Activated CD4-positive, alpha-beta T cell treated with anti-CD3 and anti-CD28 coated beads, Interleukin-2, Interleukin-4, amounts not matched to agents 100 ng/mL and 50 ng/mL, durations not matched to agents 16 hours and 8 hours (primary cell): ENCODE data around the gene LENG1.

Experiments used
- DNase-seq: peaks from one replicate; pipeline ENCODE4 v3.0.0-alpha.2; 2020; ENCODE audit warnings: low spot score

The LENG1 gene

GRCh38 chr19:54162884-54163283, 3.4 kb upstream of the LENG1 start:
- no peak for DNase-seq

DNA sequence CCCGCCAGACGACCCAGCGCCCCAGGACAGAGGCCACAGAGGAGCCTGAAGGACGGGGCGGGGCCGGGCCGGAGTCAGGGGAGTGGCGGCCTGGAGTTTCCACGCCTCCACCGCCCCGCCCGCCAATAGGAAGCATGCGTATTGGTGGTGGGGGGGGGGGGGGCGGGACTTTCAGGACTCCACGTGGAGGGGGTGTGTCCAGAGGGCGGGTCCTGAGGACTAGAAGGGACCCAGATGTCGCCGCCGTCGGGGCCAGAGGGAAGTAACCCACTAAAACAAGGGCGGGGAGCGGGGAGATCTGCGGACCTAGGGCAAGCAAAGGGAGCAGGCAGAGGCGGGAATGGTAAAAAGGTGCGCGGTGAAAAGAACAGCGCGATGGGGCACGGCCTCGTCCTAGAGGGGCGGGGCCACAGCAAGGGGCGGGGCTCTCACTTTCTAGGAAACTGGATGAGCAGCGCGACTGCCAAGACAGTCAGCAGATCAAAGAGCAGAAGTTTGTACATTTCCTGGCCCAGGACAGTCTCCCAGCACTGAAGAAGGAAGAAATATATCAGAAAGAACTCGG, 2.8 kb upstream of the LENG1 start:
- DNase-seq: peak; percentile 76

DNA sequence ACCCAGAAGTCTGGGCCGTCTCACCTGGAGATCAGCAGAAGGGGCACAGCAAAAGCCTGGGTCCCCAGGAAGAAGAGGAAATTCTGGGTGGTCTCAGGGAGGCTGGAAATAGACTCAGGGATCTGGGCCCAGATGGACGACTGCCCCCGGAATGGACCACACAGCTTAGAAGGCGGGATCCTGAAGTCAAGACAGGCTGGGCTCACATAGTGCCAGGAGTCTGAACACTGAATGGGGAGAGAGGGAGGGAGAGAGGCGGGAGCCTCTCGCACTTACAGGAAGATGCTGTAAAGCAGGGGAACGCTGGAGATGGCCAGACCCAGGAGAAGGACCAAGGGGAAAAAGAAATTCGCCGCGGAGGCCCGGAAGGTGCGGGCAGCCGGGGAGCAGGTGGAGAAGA, 1.3 kb upstream of the LENG1 start:
- DNase-seq: no peak

GRCh38 chr19:54160182-54160811, 776 bp upstream of the LENG1 start:
- no peak for DNase-seq

DNA sequence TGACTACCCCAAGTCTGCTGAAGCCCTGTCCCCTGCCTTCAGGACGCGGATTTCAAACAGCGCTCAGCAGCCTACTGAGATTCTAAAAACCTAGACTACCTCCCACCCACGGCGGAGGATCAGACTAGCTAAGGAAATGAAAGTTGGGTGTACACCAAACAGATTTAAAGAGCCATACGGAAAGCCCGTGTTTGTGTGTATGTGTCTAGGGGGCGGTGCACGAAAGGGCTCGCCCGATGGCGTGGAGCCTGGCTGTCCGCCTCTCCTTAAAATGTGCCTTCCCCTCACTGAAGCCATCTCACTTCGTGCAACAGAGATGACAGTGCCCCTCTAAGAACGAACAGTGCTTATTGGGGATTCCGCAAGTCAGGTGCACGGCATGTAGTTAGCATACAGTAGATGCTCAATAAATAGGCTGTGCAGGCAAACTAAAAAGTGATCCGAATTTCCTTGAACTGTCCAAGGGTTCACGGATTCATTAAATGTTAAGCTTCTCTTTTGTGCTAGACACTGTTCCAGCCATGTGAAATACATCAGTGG, 639 bp downstream of the LENG1 start:
- DNase-seq: peak; percentile 30

- DNase-seq: no peak
Observed at GRCh38 chr19:54156953-54157352, 2.6 kb downstream of the LENG1 start.

DNA sequence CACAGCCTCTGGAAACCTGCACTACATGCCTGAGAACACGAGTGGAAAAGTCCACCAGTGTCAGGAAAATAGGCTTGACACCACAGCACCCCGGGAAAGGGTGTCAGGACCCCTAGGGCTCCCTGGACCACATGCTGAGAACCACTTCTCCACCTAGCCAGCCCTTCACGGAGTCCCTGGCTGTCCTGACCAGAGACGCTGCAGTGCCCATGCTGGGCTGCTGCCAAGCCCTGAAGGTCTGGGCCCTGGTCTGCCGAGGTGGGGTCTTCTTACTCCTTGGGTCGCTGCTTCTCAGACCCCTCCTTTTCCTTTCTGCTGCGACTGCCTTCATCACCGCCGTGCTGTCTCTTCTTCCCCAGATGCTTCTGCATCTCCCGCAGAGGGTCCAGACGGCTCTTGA, 3.0 kb downstream of the LENG1 start:
- DNase-seq: no peak

DNA sequence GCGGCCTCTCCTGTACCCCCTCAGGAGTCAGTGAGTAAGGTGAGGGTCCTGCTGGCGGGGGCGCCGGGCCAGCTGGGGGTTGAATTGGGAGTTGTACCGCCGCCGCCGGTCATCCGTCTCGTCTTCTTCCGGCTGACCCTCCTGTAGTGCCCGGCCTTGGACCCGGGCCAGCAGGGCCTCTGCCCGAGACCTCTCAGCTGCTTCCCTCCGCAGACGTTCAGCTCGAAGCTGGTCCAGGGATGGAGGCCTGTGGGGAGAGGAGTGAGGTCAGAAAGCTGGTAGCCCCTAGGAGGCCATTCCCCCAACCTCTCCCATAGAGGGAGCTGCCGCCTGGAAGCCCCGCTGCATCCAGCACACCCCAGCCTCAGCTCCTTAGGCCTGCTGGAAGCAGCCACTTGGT, 3.8 kb downstream of the LENG1 start:
- no peak for DNase-seq

- DNase-seq: peak; percentile 35
Observed at GRCh38 chr19:54154603-54155345, 4.7 kb downstream of the LENG1 start.

DNA sequence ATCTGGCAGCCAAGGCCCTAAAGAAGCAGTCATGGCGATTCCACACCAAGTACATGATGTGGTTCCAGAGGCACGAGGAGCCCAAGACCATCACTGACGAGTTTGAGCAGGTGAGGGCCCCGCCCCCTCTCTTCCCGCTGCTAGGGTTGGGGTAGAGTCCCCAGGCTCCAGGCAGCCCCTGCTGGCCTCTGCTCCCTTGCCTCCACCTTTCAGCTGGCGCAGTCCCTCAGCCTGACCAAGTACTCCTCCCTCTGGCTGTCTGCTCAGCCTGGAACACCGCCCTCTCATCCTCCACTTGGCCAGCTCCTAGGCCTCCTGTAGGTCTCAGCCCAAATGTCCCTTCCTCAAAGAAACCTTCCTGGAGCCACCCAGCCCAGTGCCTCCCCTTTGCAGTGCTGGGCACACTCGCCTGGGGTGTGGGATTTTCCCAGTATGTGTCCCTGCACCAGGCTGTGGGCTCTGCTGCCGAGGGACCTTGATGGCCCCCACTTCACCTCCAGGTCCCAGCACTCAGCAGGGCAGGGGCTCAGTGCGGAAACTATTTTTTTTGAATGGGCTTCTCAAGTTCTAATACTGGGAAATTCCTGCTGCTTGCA, 5.7 kb downstream of the LENG1 start:
- no peak for DNase-seq

DNA sequence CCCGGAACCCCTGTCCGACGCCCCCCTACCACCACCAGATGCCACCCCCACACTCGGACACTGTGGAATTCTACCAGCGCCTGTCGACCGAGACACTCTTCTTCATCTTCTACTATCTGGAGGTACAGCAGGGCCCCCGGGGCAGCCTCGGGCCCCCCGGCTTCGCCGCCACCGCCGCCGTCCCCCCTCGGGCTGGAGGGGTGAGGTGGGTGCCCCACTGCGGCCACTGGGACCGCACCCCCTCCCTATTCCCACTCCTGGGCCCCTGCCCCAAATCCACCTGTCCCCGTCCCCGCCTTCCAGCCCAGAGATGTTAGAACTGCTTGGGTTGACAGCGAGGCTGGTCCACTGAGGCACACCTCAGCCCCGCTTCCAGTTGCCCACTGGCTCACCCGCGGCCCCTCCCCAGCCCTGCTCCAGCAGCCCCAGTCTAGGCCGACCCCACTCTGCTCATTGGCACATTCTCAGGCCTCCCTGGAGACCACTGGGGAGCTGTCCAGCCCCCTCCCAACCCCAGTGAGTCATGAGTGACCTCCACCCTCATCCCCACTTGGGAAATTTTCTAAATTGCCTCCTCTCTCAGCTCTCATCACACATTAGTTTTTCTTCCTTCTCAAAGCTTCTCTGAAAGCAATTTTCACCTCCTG, 6.5 kb downstream of the LENG1 start:
- no peak for DNase-seq

GRCh38 chr19:54152267-54152666, 7.3 kb downstream of the LENG1 start:
- no peak for DNase-seq

- DNase-seq: no peak
Observed at GRCh38 chr19:54151362-54152035, 8.0 kb downstream of the LENG1 start.

GRCh38 chr19:54149021-54149812, 10.3 kb downstream of the LENG1 start:
- no peak for DNase-seq

GRCh38 chr19:54148158-54148557, 11.4 kb downstream of the LENG1 start:
- no peak for DNase-seq

GRCh38 chr19:54147676-54148075, 11.8 kb downstream of the LENG1 start:
- no peak for DNase-seq

GRCh38 chr19:54145541-54146158, 13.9 kb downstream of the LENG1 start:
- no peak for DNase-seq

DNA sequence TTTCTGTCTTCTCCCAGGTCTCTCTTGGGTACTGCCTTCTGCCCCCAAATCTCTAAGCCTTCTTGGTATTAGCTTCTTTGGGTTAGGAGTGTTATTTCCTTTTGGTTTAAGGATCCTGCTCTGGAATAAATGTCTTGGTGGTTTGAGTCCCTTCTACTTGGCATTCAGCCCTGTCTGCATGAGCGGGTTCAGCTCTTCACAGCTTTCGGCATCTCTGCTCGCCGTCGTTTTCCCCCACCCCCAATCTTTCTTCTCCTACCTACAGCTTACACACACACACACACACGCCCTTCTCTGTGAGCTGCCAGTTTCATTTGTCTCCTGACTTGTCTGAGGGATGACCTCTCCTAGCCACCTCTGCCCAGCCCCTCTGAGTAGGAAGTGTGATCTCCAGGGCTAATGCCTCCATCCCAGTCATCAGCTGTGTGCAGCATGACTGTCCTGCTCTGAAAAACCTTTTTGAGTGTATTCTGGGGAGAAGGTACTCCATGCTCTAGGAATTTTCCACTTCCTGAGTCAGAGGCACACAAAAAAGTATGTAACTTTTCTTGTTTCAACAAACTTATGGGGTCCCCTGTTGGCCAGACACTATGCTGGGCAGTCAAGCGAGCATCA, 17.2 kb downstream of the LENG1 start:
- no peak for DNase-seq

DNA sequence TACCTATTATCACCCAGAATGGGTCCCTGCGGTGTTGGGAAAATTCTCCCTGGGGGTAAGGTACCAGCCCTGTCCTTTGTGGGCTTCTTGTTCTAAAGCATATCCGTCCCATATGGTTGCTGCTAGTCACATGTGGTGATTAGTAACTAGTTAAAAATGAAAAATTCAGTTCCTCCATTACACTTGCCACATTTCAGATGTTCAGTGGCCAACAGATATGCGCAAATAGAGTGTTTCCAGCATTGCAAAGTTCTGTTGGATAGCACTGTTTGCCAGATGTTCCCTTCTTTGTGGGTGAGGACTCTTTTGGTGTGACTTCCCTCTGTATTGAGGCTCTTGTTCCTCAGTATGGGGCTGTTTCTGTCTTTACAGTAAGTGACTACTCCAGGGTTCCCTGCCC, 18.2 kb downstream of the LENG1 start:
- DNase-seq: no peak
